Measurements from ENCODE around the gene KCNJ1. TPM values are rescaled to one million over a fixed set of nuclear protein-coding genes. Genes with fewer than 3 reads are reported as not detected.

The KCNJ1 gene
- total RNA-seq, 1 experiment from 2014 or later, result not detected

- no peak overlapping the region for H3K4me3 ChIP-seq
- no peak for DNase-seq
- H3K36me3 ChIP-seq, result no peaks in the 10 kb centered on the region
- no peak overlapping the region for H3K27ac ChIP-seq
- H3K4me1 ChIP-seq, result no peaks in the 10 kb centered on the region
- H3K9me3 ChIP-seq (replicated peaks), result no peaks in the 10 kb centered on the region
- no peaks in the 10 kb centered on the region for H3K27me3 ChIP-seq
These were observed 9.8 kb downstream of the KCNJ1 start for GRCh38 chr11:128857341-128857740.

GRCh38 chr11:128856241-128856640, 10.9 kb downstream of the KCNJ1 start:
- no peak for DNase-seq
- Histone ChIP-seq H3K9me3 (replicated peaks) (no peaks in the 10 kb centered on the region), H3K4me3 (no peak overlapping the region)

GRCh38 chr11:128854841-128855240, 12.3 kb downstream of the KCNJ1 start:
- Histone ChIP-seq H3K9me3 (replicated peaks) (no peaks in the 10 kb centered on the region), H3K4me1 (no peaks in the 10 kb centered on the region), H3K4me3 (no peak overlapping the region), H3K27me3 (no peaks in the 10 kb centered on the region), H3K27ac (no peak overlapping the region), H3K36me3 (no peaks in the 10 kb centered on the region)
- no peak for DNase-seq

More at GRCh38 chr11:128856241-128856640, 10.9 kb downstream of the KCNJ1 start:
- Histone ChIP-seq H3K27ac (no peak overlapping the region), H3K36me3 (no peaks in the 10 kb centered on the region), H3K4me1 (no peaks in the 10 kb centered on the region), H3K27me3 (no peaks in the 10 kb centered on the region)

- no peaks in the 10 kb centered on the region for H3K9me3 ChIP-seq (replicated peaks)
- H3K4me3 ChIP-seq, result no peak overlapping the region
- DNase-seq, result no peak
- H3K27me3 ChIP-seq, result no peaks in the 10 kb centered on the region
- no peaks in the 10 kb centered on the region for H3K4me1 ChIP-seq
- no peaks in the 10 kb centered on the region for H3K36me3 ChIP-seq
- no peak overlapping the region for H3K27ac ChIP-seq
These were observed 13.5 kb downstream of the KCNJ1 start for GRCh38 chr11:128853559-128853958.

- Histone ChIP-seq H3K27me3 (no peaks in the 10 kb centered on the region), H3K4me3 (no peak overlapping the region), H3K36me3 (no peaks in the 10 kb centered on the region), H3K9me3 (replicated peaks) (no peaks in the 10 kb centered on the region), H3K27ac (no peak overlapping the region), H3K4me1 (no peaks in the 10 kb centered on the region)
- DNase-seq, result no peak
These were observed 14.6 kb downstream of the KCNJ1 start for GRCh38 chr11:128852327-128853023.

- H3K27ac ChIP-seq, result no peak overlapping the region
- peak; percentile 56 to 76 for DNase-seq
- H3K27me3 ChIP-seq, result no peaks in the 10 kb centered on the region
- no peaks in the 10 kb centered on the region for H3K4me1 ChIP-seq
- no peaks in the 10 kb centered on the region for H3K9me3 ChIP-seq (replicated peaks)
- H3K36me3 ChIP-seq, result no peaks in the 10 kb centered on the region
- H3K4me3 ChIP-seq, result no peak overlapping the region
These were observed 18.2 kb downstream of the KCNJ1 start for GRCh38 chr11:128848815-128849455.

GRCh38 chr11:128846985-128847384, 20.1 kb downstream of the KCNJ1 start:
- DNase-seq, result no peak
- Histone ChIP-seq H3K4me3 (no peak overlapping the region), H3K27me3 (no peaks in the 10 kb centered on the region), H3K27ac (no peak overlapping the region), H3K9me3 (replicated peaks) (no peaks in the 10 kb centered on the region), H3K4me1 (no peaks in the 10 kb centered on the region), H3K36me3 (no peaks in the 10 kb centered on the region)

GRCh38 chr11:128845334-128845780, 21.7 kb downstream of the KCNJ1 start:
- DNase-seq, result no peak
- no peak overlapping the region for H3K4me3 ChIP-seq
- H3K4me1 ChIP-seq, result no peaks in the 10 kb centered on the region
- no peaks in the 10 kb centered on the region for H3K9me3 ChIP-seq (replicated peaks)
- no peak overlapping the region for H3K27ac ChIP-seq
- H3K27me3 ChIP-seq, result no peaks in the 10 kb centered on the region
- no peaks in the 10 kb centered on the region for H3K36me3 ChIP-seq

GRCh38 chr11:128843198-128843785, 23.8 kb downstream of the KCNJ1 start:
- Histone ChIP-seq H3K36me3 (no peaks in the 10 kb centered on the region), H3K9me3 (replicated peaks) (no peaks in the 10 kb centered on the region), H3K27ac (no peak overlapping the region), H3K4me3 (no peak overlapping the region), H3K27me3 (no peaks in the 10 kb centered on the region), H3K4me1 (no peaks in the 10 kb centered on the region)
- no peak for DNase-seq

GRCh38 chr11:128841461-128842072, 25.5 kb downstream of the KCNJ1 start:
- no peaks in the 10 kb centered on the region for H3K36me3 ChIP-seq
- no peaks in the 10 kb centered on the region for H3K9me3 ChIP-seq (replicated peaks)
- H3K4me1 ChIP-seq, result no peaks in the 10 kb centered on the region
- no peak overlapping the region for H3K27ac ChIP-seq
- no peak for DNase-seq
- H3K27me3 ChIP-seq, result no peaks in the 10 kb centered on the region
- H3K4me3 ChIP-seq, result no peak overlapping the region

GRCh38 chr11:128840783-128841182, 26.3 kb downstream of the KCNJ1 start:
- Histone ChIP-seq H3K9me3 (replicated peaks) (no peaks in the 10 kb centered on the region), H3K27ac (no peak overlapping the region), H3K4me3 (no peak overlapping the region), H3K36me3 (no peaks in the 10 kb centered on the region), H3K4me1 (no peaks in the 10 kb centered on the region), H3K27me3 (no peaks in the 10 kb centered on the region)
- no peak for DNase-seq

- Histone ChIP-seq H3K27ac (no peak overlapping the region), H3K9me3 (replicated peaks) (no peaks in the 10 kb centered on the region), H3K4me3 (no peak overlapping the region), H3K36me3 (no peaks in the 10 kb centered on the region), H3K4me1 (no peaks in the 10 kb centered on the region), H3K27me3 (no peaks in the 10 kb centered on the region)
- DNase-seq, result no peak
These were observed 27.0 kb downstream of the KCNJ1 start for GRCh38 chr11:128840137-128840536.

GRCh38 chr11:128839081-128839480, 28.0 kb downstream of the KCNJ1 start:
- H3K4me1 ChIP-seq, result no peaks in the 10 kb centered on the region
- no peaks in the 10 kb centered on the region for H3K36me3 ChIP-seq
- H3K27ac ChIP-seq, result no peak overlapping the region
- no peak for DNase-seq
- no peak overlapping the region for H3K4me3 ChIP-seq
- H3K9me3 ChIP-seq (replicated peaks), result no peaks in the 10 kb centered on the region
- no peaks in the 10 kb centered on the region for H3K27me3 ChIP-seq

GRCh38 chr11:128837627-128838026, 29.5 kb downstream of the KCNJ1 start:
- Histone ChIP-seq H3K4me3 (no peak overlapping the region), H3K9me3 (replicated peaks) (no peaks in the 10 kb centered on the region), H3K27ac (no peak overlapping the region), H3K36me3 (no peaks in the 10 kb centered on the region), H3K27me3 (no peaks in the 10 kb centered on the region; the same call in 1 of the 2 replicates), H3K4me1 (no peaks in the 10 kb centered on the region)
- peak; percentile 26 to 43 for DNase-seq

All from SJCRH30 (cell line).